Mesothelial cell of epicardium (in vitro differentiated cells): ENCODE measurements around the gene ZDHHC14. TPM values are rescaled to one million over a fixed set of nuclear protein-coding genes. Genes with fewer than 3 reads are reported as not detected.
"Not testable (repeated sequence)": the region's sequence is repeated elsewhere in the genome, so short reads cannot be mapped to it uniquely, and the experiment has no call there.

Experiments
- DNase-seq, 2 experiments: peaks; one replicate each; pipeline ENCODE4 v3.0.0; 2021; ENCODE audit warnings: low spot score in 2 of 2; ENCODE audit not compliant: unreplicated experiment in 2 of 2
- H3K27ac Mint-ChIP-seq: 2 replicates; pipeline ENCODE4 v1.8.0; 2021; ENCODE audit warnings: mixed read lengths
- H3K27me3 Mint-ChIP-seq: 2 replicates; pipeline ENCODE4 v1.8.0; 2021; ENCODE audit warnings: low read depth, mixed read lengths
- H3K36me3 Mint-ChIP-seq: 2 replicates; pipeline ENCODE4 v1.8.0; 2021; ENCODE audit warnings: mixed read lengths
- H3K4me1 Mint-ChIP-seq: 2 replicates; pipeline ENCODE4 v1.8.0; 2021; ENCODE audit warnings: mixed read lengths
- H3K4me3 Mint-ChIP-seq: 2 replicates; pipeline ENCODE4 v1.8.0; 2021; ENCODE audit warnings: mild to moderate bottlenecking, moderate library complexity, mixed read lengths
- H3K9me3 Mint-ChIP-seq: 2 replicates; pipeline ENCODE4 v1.8.0; 2021; ENCODE audit warnings: mixed read lengths
- CTCF ChIP-seq: fragments of 200-600 bp; sonication (generic); IDR thresholded peaks from one replicate; pipeline ENCODE4 v1.5.0; 2021; ENCODE audit warnings: antibody characterized with exemption; ENCODE audit not compliant: unreplicated experiment
- total RNA-seq: library from RNA; stranded (reverse); gene quantifications from 3 replicates; pipeline ENCODE4 v1.2.1, GENCODE V29; 2021

Gene ZDHHC14
- total RNA-seq, 1 donor from 2014 or later = 11.3 TPM

DNA sequence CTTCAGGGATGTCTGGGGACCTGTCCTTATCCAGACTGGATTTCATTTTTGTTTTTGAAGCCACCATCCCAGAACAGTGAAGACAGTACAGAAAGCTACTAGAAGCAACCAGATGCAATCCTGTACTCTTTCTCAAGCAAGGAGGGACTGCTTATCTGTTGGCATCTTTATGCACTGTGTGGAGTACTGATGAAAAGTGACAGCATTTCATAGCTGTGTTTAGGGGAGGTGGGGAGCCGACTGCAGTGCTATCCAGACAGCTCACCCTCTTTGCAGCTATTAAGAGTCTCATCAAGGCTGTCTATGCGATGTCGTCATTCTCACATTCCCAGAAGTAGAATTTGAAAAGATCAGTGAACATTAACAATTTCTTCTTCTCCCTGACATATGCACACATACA, 5.5 kb downstream of the ZDHHC14 start:
- H3K27ac Mint-ChIP-seq = no peak overlapping the region
- no peak for TF ChIP-seq CTCF
- H3K36me3 Mint-ChIP-seq = peaks cover 22% of the 10 kb centered on the region
- H3K9me3 Mint-ChIP-seq = peaks cover 29% of the 10 kb centered on the region
- H3K4me3 Mint-ChIP-seq = no peak overlapping the region
- peaks cover 11% of the 10 kb centered on the region for H3K27me3 Mint-ChIP-seq
- peaks cover 17% of the 10 kb centered on the region for H3K4me1 Mint-ChIP-seq
- DNase-seq = no peak

DNA sequence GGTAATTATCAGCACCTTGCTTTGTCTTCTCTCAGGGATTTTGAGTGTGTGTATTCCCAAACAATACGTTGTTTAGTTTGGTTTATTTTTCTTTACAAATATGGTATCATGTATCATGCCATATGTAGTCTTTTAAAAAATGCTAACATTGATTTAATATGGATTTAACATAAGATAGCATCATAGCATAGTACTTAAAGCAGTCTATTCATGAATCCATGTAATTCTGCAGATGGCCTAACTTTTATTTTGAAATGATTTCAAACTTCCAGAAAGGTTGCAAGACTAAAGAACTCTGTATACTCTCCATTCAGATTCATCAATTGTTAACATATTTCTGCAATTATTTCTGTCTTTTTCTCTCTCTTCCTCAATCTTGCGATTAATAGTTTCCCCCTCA, 7.9 kb downstream of the ZDHHC14 start:
- no peak overlapping the region for H3K4me3 Mint-ChIP-seq
- H3K4me1 Mint-ChIP-seq = peaks cover 3% of the 10 kb centered on the region

DNA sequence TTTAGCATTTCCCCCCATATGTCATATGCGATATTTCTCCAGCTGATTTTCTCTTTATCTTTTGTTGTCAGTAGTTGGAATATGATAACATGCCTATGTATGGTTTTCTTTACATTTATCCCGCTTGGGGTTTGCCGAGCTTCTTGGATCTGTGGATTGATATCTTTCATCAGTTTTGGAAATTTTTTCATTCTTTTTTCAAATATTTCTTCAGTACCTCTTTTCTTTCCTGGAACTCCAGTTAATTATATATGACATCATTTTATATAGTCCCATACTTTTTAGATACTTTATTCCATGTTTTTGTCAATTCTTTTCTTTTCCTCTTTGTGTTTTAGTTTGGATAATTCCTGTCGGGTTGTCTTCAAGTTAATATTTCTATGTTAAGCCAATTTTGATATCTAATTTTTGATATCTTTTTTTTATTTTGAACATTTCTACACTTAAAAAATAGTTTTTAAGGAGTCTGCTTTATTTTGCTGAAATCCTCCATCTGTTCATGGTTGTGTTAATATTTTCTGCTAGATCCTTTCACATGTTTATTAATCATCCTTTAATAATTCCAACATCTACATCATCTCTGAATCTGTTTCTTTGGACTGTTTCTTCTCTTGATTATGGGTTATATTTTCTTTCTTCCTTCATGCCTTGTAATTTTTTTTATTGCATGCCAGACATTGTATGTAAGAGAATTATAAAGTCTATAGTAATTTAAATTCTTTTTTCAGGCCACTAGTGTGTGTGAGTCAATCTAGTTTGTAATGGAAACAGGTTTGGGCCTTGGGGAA, 9.5 kb downstream of the ZDHHC14 start:
- H3K4me1 Mint-ChIP-seq = no peaks in the 10 kb centered on the region
- peaks cover 35% of the 10 kb centered on the region for H3K36me3 Mint-ChIP-seq
- H3K27ac Mint-ChIP-seq = no peak overlapping the region
- peaks cover 43% of the 10 kb centered on the region for H3K9me3 Mint-ChIP-seq
- no peaks in the 10 kb centered on the region for H3K27me3 Mint-ChIP-seq
- TF ChIP-seq CTCF = no peak
- no peak for DNase-seq
- no peak overlapping the region for H3K4me3 Mint-ChIP-seq

More for the DNA sequence above, 7.9 kb downstream of the ZDHHC14 start:
- Mint-ChIP-seq H3K9me3 (peaks cover 43% of the 10 kb centered on the region), H3K27me3 (peaks cover 3% of the 10 kb centered on the region), H3K36me3 (peaks cover 35% of the 10 kb centered on the region), H3K27ac (no peak overlapping the region)
- DNase-seq = no peak
- no peak for TF ChIP-seq CTCF

GRCh38 chr6:157392927-157393668, 12.1 kb downstream of the ZDHHC14 start:
- Mint-ChIP-seq H3K4me3 (no peak overlapping the region), H3K4me1 (peaks cover 6% of the 10 kb centered on the region), H3K27ac (no peak overlapping the region), H3K36me3 (peaks cover 34% of the 10 kb centered on the region), H3K27me3 (no peaks in the 10 kb centered on the region), H3K9me3 (peaks cover 42% of the 10 kb centered on the region)
- no peak for DNase-seq
- TF ChIP-seq CTCF = no peak

GRCh38 chr6:157393669-157394327, 12.8 kb downstream of the ZDHHC14 start:
- Mint-ChIP-seq H3K4me3 (no peak overlapping the region), H3K27ac (no peak overlapping the region), H3K36me3 (peaks cover 28% of the 10 kb centered on the region), H3K9me3 (peaks cover 35% of the 10 kb centered on the region), H3K4me1 (peaks cover 6% of the 10 kb centered on the region), H3K27me3 (no peaks in the 10 kb centered on the region)
- no peak for TF ChIP-seq CTCF
- DNase-seq = no peak

- H3K9me3 Mint-ChIP-seq = peaks cover 24% of the 10 kb centered on the region
- H3K4me1 Mint-ChIP-seq, H3K27me3 Mint-ChIP-seq, H3K27ac Mint-ChIP-seq, DNase-seq, H3K4me3 Mint-ChIP-seq: not testable (repeated sequence)
- H3K36me3 Mint-ChIP-seq = peaks cover 20% of the 10 kb centered on the region
Observed at GRCh38 chr6:157395199-157395598, 14.2 kb downstream of the ZDHHC14 start.
